ENCODE results near the gene EDEM3.

DNA sequence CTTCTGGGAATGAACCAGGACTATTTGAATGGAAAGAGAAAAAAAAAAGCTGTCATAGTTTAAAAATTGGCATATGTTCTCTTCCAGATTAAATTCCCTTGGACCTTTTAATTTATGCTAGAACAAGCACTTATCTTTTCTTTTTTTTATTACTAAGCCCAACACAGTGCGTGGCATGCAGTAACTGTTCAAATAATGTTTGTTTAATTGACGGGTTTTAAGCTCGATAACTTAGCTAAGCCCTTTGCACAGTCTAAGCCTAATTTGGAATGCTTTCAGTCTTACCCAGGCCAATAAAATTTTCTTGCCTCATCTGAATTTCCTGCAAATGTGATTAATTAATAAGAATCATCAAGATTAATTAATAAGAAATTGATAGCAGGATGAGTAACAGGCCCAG lies 39.3 kb upstream of the EDEM3 start:
- TF ChIP-seq, protein P1, sequence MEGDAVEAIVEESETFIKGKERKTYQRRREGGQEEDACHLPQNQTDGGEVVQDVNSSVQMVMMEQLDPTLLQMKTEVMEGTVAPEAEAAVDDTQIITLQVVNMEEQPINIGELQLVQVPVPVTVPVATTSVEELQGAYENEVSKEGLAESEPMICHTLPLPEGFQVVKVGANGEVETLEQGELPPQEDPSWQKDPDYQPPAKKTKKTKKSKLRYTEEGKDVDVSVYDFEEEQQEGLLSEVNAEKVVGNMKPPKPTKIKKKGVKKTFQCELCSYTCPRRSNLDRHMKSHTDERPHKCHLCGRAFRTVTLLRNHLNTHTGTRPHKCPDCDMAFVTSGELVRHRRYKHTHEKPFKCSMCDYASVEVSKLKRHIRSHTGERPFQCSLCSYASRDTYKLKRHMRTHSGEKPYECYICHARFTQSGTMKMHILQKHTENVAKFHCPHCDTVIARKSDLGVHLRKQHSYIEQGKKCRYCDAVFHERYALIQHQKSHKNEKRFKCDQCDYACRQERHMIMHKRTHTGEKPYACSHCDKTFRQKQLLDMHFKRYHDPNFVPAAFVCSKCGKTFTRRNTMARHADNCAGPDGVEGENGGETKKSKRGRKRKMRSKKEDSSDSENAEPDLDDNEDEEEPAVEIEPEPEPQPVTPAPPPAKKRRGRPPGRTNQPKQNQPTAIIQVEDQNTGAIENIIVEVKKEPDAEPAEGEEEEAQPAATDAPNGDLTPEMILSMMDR (IDR thresholded peaks at IDR 0.05), result no peak
- no peak for TF ChIP-seq POLR2A (IDR thresholded peaks at IDR 0.05)

Measured in heart left ventricle (tissue), 13 donors.